Gastroesophageal sphincter (tissue), 3 donors: Measurements from ENCODE around the gene SIRT1.

Source experiments
- CTCF ChIP-seq, 4 experiments: fragments of 200-600 bp in 2 of 4; fragments of 450-650 bp in 2 of 4; sonication (generic) in 1 of 4; IDR thresholded peaks; one replicate each; pipeline ENCODE4 v1.5.1; 2017 to 2019; ENCODE audit warnings: antibody characterized with exemption in 4 of 4, mild to moderate bottlenecking in 2 of 4, moderate library complexity in 2 of 4
- POLR2A ChIP-seq, 2 donors: fragments of 450-650 bp; IDR thresholded peaks; one replicate each; pipeline ENCODE4 v1.6.1; 2017; ENCODE audit warnings: antibody characterized with exemption in 2 of 2, mild to moderate bottlenecking in 2 of 2, moderate library complexity in 1 of 2
- POLR2AphosphoS5 ChIP-seq: sonication (generic); formaldehyde crosslinking; IDR thresholded peaks from one replicate; pipeline ENCODE4 v1.6.1; 2017; ENCODE audit warnings: antibody characterized with exemption

GRCh38 chr10:67936416-67936815, 52.0 kb downstream of the SIRT1 start:
- TF ChIP-seq CTCF (IDR thresholded peaks at IDR 0.05) (no peak), POLR2AphosphoS5 (no peak), POLR2A (IDR thresholded peaks at IDR 0.05) (no peak)
